HepG2 (cell line): ENCODE results near the gene ABHD12. TPM values are rescaled to one million over a fixed set of nuclear protein-coding genes. Genes with fewer than 3 reads are reported as not detected.

ENCODE experiments used
- BRD4 ChIP-seq: sonication (generic); formaldehyde crosslinking; IDR thresholded peaks from 2 replicates; pipeline ENCODE4 v1.4.0; 2020; ENCODE audit warnings: missing genetic modification reagents
- CHD2 ChIP-seq: IDR thresholded peaks from 2 replicates; pipeline ENCODE4 v1.6.1; 2011; ENCODE audit warnings: low read depth, low read length, improper control_type of control experiment
- HINFP ChIP-seq: sonication (generic); formaldehyde crosslinking; IDR thresholded peaks from 2 replicates; pipeline ENCODE4 v1.4.0; 2020; ENCODE audit warnings: low read depth, mild to moderate bottlenecking, missing genetic modification reagents
- MEIS2 ChIP-seq: sonication (generic); formaldehyde crosslinking; IDR thresholded peaks from 2 replicates; pipeline ENCODE4 v1.9.0; 2021; ENCODE audit warnings: mild to moderate bottlenecking, missing genetic modification reagents
- NFYC ChIP-seq: IDR thresholded peaks from 2 replicates; pipeline ENCODE4 v1.6.1; 2016; ENCODE audit warnings: missing genetic modification reagents, missing compliant biosample characterization
- TP53 ChIP-seq: sonication (generic); formaldehyde crosslinking; conservative IDR thresholded peaks from 2 replicates; pipeline ENCODE4 v1.4.0; 2020; ENCODE audit warnings: missing genetic modification reagents
- ZBTB10 ChIP-seq: sonication (generic); formaldehyde crosslinking; IDR thresholded peaks from 2 replicates; pipeline ENCODE4 v1.4.0; 2020; ENCODE audit warnings: missing genetic modification reagents, borderline replicate concordance
- ZBTB34 ChIP-seq: sonication (generic); formaldehyde crosslinking; IDR thresholded peaks from 2 replicates; pipeline ENCODE4 v1.8.0; 2022; ENCODE audit warnings: mild to moderate bottlenecking, missing genetic modification reagents
- ZBTB7B ChIP-seq: sonication (generic); formaldehyde crosslinking; IDR thresholded peaks from 2 replicates; pipeline ENCODE4 v1.4.0; 2020; ENCODE audit warnings: missing genetic modification reagents
- ZFP1 ChIP-seq: IDR thresholded peaks from 2 replicates; pipeline ENCODE4 v1.6.1; 2016
- ZFP82 ChIP-seq: sonication (generic); formaldehyde crosslinking; IDR thresholded peaks from 2 replicates; pipeline ENCODE4 v1.5.1; 2020; ENCODE audit warnings: mild to moderate bottlenecking, missing genetic modification reagents, borderline replicate concordance
- ZNF18 ChIP-seq: sonication (generic); formaldehyde crosslinking; IDR thresholded peaks from 2 replicates; pipeline ENCODE4 v1.8.0; 2022; ENCODE audit warnings: mild to moderate bottlenecking, missing genetic modification reagents; ENCODE audit not compliant: insufficient replicate concordance
- ZNF331 ChIP-seq: sonication (generic); formaldehyde crosslinking; IDR thresholded peaks from 2 replicates; pipeline ENCODE4 v1.4.0; 2020; ENCODE audit warnings: missing genetic modification reagents
- ZNF367 ChIP-seq: sonication (generic); formaldehyde crosslinking; IDR thresholded peaks from 2 replicates; pipeline ENCODE4 v1.4.0; 2020; ENCODE audit warnings: missing genetic modification reagents, borderline replicate concordance
- ZNF577 ChIP-seq: sonication (generic); formaldehyde crosslinking; IDR thresholded peaks from 2 replicates; pipeline ENCODE4 v1.4.0; 2020; ENCODE audit warnings: mild to moderate bottlenecking, low read depth, missing genetic modification reagents, borderline replicate concordance
- polyA plus RNA-seq, 8 experiments: library from polyadenylated mRNA; depleted of rRNA in 3 of 8; stranded (reverse) in 7 of 8; unstranded in 1 of 8; fragments of >200 nt; fragmentation: Illumina TruSeq in 4 of 8; extraction: Trizol in 4 of 8; gene quantifications; 2 replicates each; pipeline versions ENCODE4 v1.2.1 to v1.2.3, GENCODE V29; 2011 to 2016; ENCODE audit warnings: low read depth in 4 of 8, missing spikeins in 1 of 8, mixed read lengths in 1 of 8; ENCODE audit not compliant: insufficient read depth in 1 of 8
- total RNA-seq, 5 experiments: library from RNA; depleted of rRNA; stranded (reverse); fragments of >200 nt; fragmentation: Illumina TruSeq; extraction: Trizol; gene quantifications; 2 replicates each; pipeline ENCODE4 v1.2.3, GENCODE V29; 2016; ENCODE audit warnings: low read depth in 1 of 5
- TF ChIP-seq, protein P1 (sequence below): sonication (generic); formaldehyde crosslinking; IDR thresholded peaks from 2 replicates; pipeline ENCODE4 v1.4.0; 2020; ENCODE audit warnings: missing genetic modification reagents
- TF ChIP-seq, protein P2 (sequence below), 2 experiments: sonication (generic) in 1 of 2; formaldehyde crosslinking in 1 of 2; IDR thresholded peaks; 2 replicates each; pipeline versions ENCODE4 v1.4.0 to v1.6.1; 2018 to 2020; ENCODE audit warnings: missing genetic modification reagents in 2 of 2, borderline replicate concordance in 1 of 2, low read depth in 1 of 2, mild to moderate bottlenecking in 1 of 2, missing biosample characterization in 1 of 2

ABHD12 gene
- total and polyA plus RNA-seq, 2 of the 13 experiments (the other 11 are each of a cell fraction or from before 2014, with no cell fraction given), result 23.5 to 72.1 TPM

DNA sequence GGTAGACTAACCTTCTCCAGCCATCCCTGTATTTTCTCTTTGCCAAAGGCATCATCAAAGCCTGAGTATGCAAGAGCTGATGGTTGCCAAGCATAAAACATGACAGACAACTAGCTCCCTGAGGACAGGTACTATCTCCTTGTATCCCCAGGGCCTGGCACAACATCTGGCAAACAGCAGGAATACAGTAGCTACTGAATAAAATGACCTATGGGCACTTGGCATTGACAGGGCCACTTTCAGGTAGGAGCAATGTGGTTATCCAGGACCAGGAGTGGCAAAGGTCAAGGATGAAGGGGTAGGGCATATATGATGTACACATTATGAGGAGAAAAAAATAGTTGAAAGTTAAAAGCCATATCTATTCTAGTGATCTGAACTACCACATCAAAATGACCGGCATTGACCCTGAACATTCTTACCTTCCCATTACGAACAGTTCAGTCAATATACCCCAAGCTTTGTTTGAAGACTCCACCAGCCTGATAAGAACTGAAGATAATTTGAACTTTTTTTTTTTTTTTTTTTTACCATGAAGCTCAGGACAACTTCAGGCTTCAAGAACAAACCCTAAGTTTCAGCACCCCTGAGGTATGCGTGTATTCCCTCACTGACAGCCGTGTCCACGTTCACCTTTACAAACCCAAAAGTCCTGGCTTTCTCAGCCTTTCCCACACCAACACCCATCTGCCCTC is 12.3 kb downstream of the ABHD12 start (continued):
- TF ChIP-seq ZNF577 (no peak), ZBTB7B (peak; percentile 66), TP53 (CRISPR knock-in tag) (no peak), ZBTB34 (CRISPR knock-in tag) (peak; percentile 90), ZFP82 (CRISPR knock-in tag) (no peak), HINFP (no peak), ZNF367 (CRISPR knock-in tag) (no peak), NFYC (CRISPR knock-in tag) (no peak), ZNF18 (CRISPR knock-in tag) (no peak), CHD2 (no peak), BRD4 (CRISPR knock-in tag) (no peak), ZFP1 (CRISPR knock-in tag) (no peak), ZNF331 (CRISPR knock-in tag) (peak; percentile 85; the same call in 1 of the 2 replicates), MEIS2 (CRISPR knock-in tag) (peak; percentile 56; the same call in 1 of the 2 replicates), ZBTB10 (no peak)
- TF ChIP-seq, protein P1, sequence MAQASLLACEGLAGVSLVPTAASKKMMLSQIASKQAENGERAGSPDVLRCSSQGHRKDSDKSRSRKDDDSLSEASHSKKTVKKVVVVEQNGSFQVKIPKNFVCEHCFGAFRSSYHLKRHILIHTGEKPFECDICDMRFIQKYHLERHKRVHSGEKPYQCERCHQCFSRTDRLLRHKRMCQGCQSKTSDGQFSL (CRISPR knock-in tag), result no peak
- TF ChIP-seq, protein P2, sequence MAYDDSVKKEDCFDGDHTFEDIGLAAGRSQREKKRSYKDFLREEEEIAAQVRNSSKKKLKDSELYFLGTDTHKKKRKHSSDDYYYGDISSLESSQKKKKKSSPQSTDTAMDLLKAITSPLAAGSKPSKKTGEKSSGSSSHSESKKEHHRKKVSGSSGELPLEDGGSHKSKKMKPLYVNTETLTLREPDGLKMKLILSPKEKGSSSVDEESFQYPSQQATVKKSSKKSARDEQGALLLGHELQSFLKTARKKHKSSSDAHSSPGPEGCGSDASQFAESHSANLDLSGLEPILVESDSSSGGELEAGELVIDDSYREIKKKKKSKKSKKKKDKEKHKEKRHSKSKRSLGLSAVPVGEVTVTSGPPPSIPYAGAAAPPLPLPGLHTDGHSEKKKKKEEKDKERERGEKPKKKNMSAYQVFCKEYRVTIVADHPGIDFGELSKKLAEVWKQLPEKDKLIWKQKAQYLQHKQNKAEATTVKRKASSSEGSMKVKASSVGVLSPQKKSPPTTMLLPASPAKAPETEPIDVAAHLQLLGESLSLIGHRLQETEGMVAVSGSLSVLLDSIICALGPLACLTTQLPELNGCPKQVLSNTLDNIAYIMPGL (CRISPR knock-in tag; IDR thresholded peaks at IDR 0.05; ENCODE audit: borderline replicate concordance in 1 of 2, low read depth in 1 of 2), result 0 out of 4 replicates have a peak, but pooled peaks of 1 of the 2 experiments have one; percentile 37
